Astrocyte of the cerebellum (primary cell): ENCODE measurements around the gene PALLD.
A peak's percentile ranks its signal among the peaks of the same experiment; 100 is the strongest.

Source experiments
- DNase-seq: peaks from one replicate; pipeline ENCODE4 v3.0.0-alpha.2; 2011; ENCODE audit warnings: low read depth
- H3K4me3 ChIP-seq: 2 replicates; pipeline ENCODE4 v1.5.1; 2011; ENCODE audit warnings: mild to moderate bottlenecking, low read depth, low read length, moderate library complexity
- in situ Hi-C: cut with HindIII; loops from 2 replicates; pipeline ENCODE4 v1.10.0; 2017; ENCODE audit warnings: low sequenced_read_pairs
- TF ChIP-seq, protein P1 (sequence below): IDR thresholded peaks from 2 replicates; pipeline ENCODE4 v1.5.1; 2012; ENCODE audit warnings: low read length, low read depth, moderate library complexity, mild to moderate bottlenecking; ENCODE audit errors: missing control alignments

PALLD gene

DNA sequence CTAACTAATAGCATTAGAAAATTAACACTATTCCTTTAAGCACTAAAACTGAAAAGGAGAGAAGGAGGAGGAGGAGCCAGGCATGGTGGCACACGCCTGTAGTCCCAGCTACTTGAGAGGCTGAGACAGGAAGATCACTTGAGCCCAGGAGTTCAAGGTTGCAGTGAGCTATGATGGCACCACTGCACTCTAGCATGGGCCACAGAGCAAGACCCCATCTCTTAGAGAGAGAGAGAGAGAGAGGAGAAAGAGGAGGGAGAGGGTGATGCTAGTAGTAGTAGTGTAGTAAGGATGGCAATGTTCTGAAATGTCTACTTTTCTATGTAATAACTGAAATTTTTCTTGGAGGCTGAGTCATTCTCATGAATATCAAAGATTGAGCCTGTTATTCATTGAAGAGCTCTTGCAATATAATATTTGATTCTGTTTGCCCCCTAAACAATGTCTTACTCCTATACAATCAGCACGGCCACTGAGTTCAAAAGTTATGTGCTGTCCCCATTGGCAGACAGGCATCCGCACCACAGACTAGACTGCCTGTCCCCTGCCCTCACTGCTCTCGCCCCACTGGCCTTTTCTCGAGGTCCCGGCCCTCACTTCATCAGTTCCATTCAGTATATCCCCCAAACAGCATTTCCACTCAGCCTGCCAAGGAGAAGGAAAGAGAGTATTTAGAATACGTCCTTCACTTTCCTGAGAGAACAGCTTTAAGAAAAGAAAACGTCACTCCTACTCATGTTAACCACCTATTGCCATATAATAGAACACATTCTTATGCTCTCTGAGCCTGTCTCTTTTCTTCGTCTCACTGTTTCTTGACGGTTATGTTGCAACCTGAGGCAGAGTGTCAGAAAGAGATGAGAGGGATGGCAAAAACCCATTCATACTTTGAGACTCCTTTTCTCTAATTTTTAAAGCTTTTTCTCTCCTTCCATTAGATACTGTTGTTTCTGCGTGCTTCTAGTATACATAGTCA lies 238.1 kb downstream of the PALLD start:
- in situ Hi-C loops, result loop anchor here (5.0 kb wide), 1 partner anchor 42 kb away; no protein-coding TSS in a partner anchor
- no peak overlapping the region for H3K4me3 ChIP-seq
- TF ChIP-seq, protein P1, sequence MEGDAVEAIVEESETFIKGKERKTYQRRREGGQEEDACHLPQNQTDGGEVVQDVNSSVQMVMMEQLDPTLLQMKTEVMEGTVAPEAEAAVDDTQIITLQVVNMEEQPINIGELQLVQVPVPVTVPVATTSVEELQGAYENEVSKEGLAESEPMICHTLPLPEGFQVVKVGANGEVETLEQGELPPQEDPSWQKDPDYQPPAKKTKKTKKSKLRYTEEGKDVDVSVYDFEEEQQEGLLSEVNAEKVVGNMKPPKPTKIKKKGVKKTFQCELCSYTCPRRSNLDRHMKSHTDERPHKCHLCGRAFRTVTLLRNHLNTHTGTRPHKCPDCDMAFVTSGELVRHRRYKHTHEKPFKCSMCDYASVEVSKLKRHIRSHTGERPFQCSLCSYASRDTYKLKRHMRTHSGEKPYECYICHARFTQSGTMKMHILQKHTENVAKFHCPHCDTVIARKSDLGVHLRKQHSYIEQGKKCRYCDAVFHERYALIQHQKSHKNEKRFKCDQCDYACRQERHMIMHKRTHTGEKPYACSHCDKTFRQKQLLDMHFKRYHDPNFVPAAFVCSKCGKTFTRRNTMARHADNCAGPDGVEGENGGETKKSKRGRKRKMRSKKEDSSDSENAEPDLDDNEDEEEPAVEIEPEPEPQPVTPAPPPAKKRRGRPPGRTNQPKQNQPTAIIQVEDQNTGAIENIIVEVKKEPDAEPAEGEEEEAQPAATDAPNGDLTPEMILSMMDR, result no peak
- no peak for DNase-seq

DNA sequence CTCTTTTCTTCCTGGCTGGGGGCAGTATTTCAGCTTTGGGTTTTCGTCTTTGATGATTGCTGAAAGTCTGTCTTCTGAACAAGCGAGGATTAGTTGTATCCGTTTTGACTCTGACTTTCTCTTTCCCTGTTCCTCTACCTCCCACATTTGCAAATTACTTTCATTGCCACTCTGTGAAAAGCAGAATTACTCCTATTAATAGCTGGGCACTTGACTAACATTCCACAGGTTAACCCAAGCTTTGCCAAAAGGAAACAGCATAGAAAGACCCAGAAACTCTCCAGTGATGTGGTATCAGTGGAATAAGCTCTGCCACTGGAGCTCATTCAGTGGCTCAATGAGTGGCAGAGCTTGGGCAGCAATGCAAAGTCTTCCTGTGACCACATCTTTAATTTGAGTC lies 238.9 kb downstream of the PALLD start:
- no peak for DNase-seq
- TF ChIP-seq, protein P1, result no peak
- in situ Hi-C loops, result loop anchor here (5.0 kb wide), 1 partner anchor 42 kb away; no protein-coding TSS in a partner anchor
- H3K4me3 ChIP-seq, result no peak overlapping the region

DNA sequence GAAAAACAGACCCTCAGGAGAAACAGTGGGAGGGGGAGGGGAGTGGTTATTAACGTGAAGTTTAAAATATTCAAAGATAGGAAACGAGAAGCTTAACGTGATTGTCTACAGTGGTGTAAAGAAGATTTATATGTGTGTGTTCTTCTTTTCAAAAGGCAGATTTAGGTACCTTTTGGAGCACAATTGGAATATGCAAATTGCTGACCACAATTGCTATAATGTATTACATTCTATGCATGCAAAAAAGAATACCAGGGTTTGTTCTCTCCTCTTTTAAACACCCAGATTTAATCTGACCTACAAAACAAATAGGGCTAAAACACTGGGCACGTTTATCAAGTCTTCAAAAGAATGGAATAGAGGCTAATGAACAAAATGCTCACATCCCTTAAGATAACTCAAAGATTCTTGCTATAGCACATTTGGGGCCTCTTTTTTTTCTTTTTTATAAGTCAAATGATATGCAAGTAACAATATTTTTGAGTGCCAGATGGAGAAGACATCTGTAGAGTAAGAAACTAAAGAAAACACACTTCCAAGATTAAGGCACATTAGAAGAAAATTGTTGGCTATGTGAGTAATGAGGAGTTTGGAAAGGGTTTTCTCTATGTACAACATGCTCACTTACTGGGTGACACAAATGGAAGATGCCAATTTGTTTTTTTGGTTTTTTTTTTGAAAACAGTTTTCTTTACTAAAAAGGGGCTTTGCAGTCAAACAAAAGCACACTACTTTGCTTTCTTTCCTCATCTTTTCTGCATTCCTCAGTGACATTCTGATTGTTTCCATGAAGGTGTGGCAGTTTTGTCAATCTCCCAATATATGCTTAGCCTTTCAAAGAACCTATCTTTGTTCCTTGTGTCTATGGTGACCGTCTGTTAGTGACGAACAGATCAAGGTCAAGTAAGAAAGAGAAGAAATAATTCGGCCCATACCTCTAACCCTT lies 240.3 kb downstream of the PALLD start:
- TF ChIP-seq, protein P1, result no peak
- no peak overlapping the region for H3K4me3 ChIP-seq
- in situ Hi-C loops, result loop anchor here (5.0 kb wide), 1 partner anchor 40 kb away; no protein-coding TSS in a partner anchor
- no peak for DNase-seq

- DNase-seq, result peak; percentile 94
- in situ Hi-C loops, result loop anchor here (5.0 kb wide), 1 partner anchor 40 kb away; no protein-coding TSS in a partner anchor
Measured at GRCh38 chr4:168737806-168738172, 240.9 kb downstream of the PALLD start.

GRCh38 chr4:168739886-168740285 lies 243.0 kb downstream of the PALLD start:
- in situ Hi-C loops, result loop anchor here (5.0 kb wide), 1 partner anchor 37 kb away; no protein-coding TSS in a partner anchor
- no peak for DNase-seq
- TF ChIP-seq, protein P1, result no peak
- no peak overlapping the region for H3K4me3 ChIP-seq

More at GRCh38 chr4:168737806-168738172, 240.9 kb downstream of the PALLD start:
- no peak overlapping the region for H3K4me3 ChIP-seq
- TF ChIP-seq, protein P1, result no peak

DNA sequence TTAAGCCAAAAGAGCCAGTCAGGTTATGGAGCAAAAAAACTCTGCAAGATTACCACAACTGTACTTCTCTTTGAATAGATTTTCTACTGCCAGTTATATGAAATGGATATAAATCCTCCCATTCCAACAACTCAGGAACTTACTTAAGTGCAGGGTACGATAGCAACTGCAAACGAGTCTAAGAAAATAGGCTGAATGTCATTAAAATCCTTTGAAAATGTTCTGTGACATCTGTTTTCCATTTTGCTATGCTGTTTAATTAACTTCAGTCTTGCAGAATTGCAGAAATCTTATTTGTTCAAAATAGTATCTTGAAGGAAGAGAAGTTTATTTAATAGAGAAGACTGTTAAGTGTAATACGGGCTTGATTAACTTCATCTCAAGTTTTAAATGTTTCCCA lies 243.8 kb downstream of the PALLD start:
- no peak overlapping the region for H3K4me3 ChIP-seq
- TF ChIP-seq, protein P1, result no peak
- no peak for DNase-seq
- in situ Hi-C loops, result no loop called here
